ENCODE data around the gene MLC1.

The MLC1 gene

GRCh38 chr22:50027639-50028537 is 57.3 kb downstream of the MLC1 start:
- peaks cover 19% of the 10 kb centered on the region for H3K4me1 ChIP-seq (ENCODE audit: control insufficient read depth, insufficient read depth, low read length, poor library complexity, severe bottlenecking)
- H3K36me3 ChIP-seq (ENCODE audit: control insufficient read depth, insufficient read depth, low read length), result no peaks in the 10 kb centered on the region
- H3K4me3 ChIP-seq (ENCODE audit: insufficient read depth, low read depth, low read length, poor library complexity, severe bottlenecking), result no peak overlapping the region
- no peaks in the 10 kb centered on the region for H3K9me3 ChIP-seq (ENCODE audit: control insufficient read depth, low read length)
- H3K27ac ChIP-seq (ENCODE audit: insufficient read depth, low read length, poor library complexity, severe bottlenecking), result no peak overlapping the region
- no peaks in the 10 kb centered on the region for H3K27me3 ChIP-seq (replicated peaks; ENCODE audit: control insufficient read depth, insufficient read depth, low read length, poor library complexity, severe bottlenecking)
- DNase-seq, result peak in 2 of 3 donors; percentile 53 to 60

- Histone ChIP-seq H3K4me1 (ENCODE audit: control insufficient read depth, insufficient read depth, low read length, poor library complexity, severe bottlenecking) (peaks cover 19% of the 10 kb centered on the region), H3K9me3 (ENCODE audit: control insufficient read depth, low read length) (no peaks in the 10 kb centered on the region), H3K4me3 (ENCODE audit: insufficient read depth, low read depth, low read length, poor library complexity, severe bottlenecking) (no peak overlapping the region)
Observed at GRCh38 chr22:50025993-50026392, 59.2 kb downstream of the MLC1 start.

GRCh38 chr22:50022171-50022819 is 62.9 kb downstream of the MLC1 start:
- Histone ChIP-seq H3K36me3 (ENCODE audit: control insufficient read depth, insufficient read depth, low read length) (no peaks in the 10 kb centered on the region), H3K4me3 (ENCODE audit: insufficient read depth, low read depth, low read length, poor library complexity, severe bottlenecking) (no peak overlapping the region), H3K4me1 (ENCODE audit: control insufficient read depth, insufficient read depth, low read length, poor library complexity, severe bottlenecking) (peaks cover 7% of the 10 kb centered on the region), H3K27me3 (replicated peaks; ENCODE audit: control insufficient read depth, insufficient read depth, low read length, poor library complexity, severe bottlenecking) (no peaks in the 10 kb centered on the region), H3K9me3 (ENCODE audit: control insufficient read depth, low read length) (no peaks in the 10 kb centered on the region), H3K27ac (ENCODE audit: insufficient read depth, low read length, poor library complexity, severe bottlenecking) (no peak overlapping the region)
- DNase-seq, result no peak

More at GRCh38 chr22:50025993-50026392, 59.2 kb downstream of the MLC1 start:
- Histone ChIP-seq H3K27ac (ENCODE audit: insufficient read depth, low read length, poor library complexity, severe bottlenecking) (no peak overlapping the region), H3K36me3 (ENCODE audit: control insufficient read depth, insufficient read depth, low read length) (no peaks in the 10 kb centered on the region), H3K27me3 (replicated peaks; ENCODE audit: control insufficient read depth, insufficient read depth, low read length, poor library complexity, severe bottlenecking) (no peaks in the 10 kb centered on the region)
- no peak for DNase-seq

- H3K36me3 ChIP-seq (ENCODE audit: control insufficient read depth, insufficient read depth, low read length), result no peaks in the 10 kb centered on the region
- H3K4me3 ChIP-seq (ENCODE audit: insufficient read depth, low read depth, low read length, poor library complexity, severe bottlenecking), result no peak overlapping the region
- H3K4me1 ChIP-seq (ENCODE audit: control insufficient read depth, insufficient read depth, low read length, poor library complexity, severe bottlenecking), result peaks cover 15% of the 10 kb centered on the region
- H3K9me3 ChIP-seq (ENCODE audit: control insufficient read depth, low read length), result no peaks in the 10 kb centered on the region
- no peak overlapping the region for H3K27ac ChIP-seq (ENCODE audit: insufficient read depth, low read length, poor library complexity, severe bottlenecking)
- H3K27me3 ChIP-seq (replicated peaks; ENCODE audit: control insufficient read depth, insufficient read depth, low read length, poor library complexity, severe bottlenecking), result no peaks in the 10 kb centered on the region
- no peak for DNase-seq
Observed at GRCh38 chr22:50020606-50021005, 64.6 kb downstream of the MLC1 start.

GRCh38 chr22:50019316-50019715 is 65.9 kb downstream of the MLC1 start:
- DNase-seq, result no peak
- Histone ChIP-seq H3K27ac (ENCODE audit: insufficient read depth, low read length, poor library complexity, severe bottlenecking) (no peak overlapping the region), H3K9me3 (ENCODE audit: control insufficient read depth, low read length) (no peaks in the 10 kb centered on the region), H3K4me1 (ENCODE audit: control insufficient read depth, insufficient read depth, low read length, poor library complexity, severe bottlenecking) (peaks cover 25% of the 10 kb centered on the region), H3K36me3 (ENCODE audit: control insufficient read depth, insufficient read depth, low read length) (no peaks in the 10 kb centered on the region), H3K4me3 (ENCODE audit: insufficient read depth, low read depth, low read length, poor library complexity, severe bottlenecking) (no peak overlapping the region), H3K27me3 (replicated peaks; ENCODE audit: control insufficient read depth, insufficient read depth, low read length, poor library complexity, severe bottlenecking) (peaks cover 4% of the 10 kb centered on the region)

- Histone ChIP-seq H3K9me3 (ENCODE audit: control insufficient read depth, low read length) (no peaks in the 10 kb centered on the region), H3K36me3 (ENCODE audit: control insufficient read depth, insufficient read depth, low read length) (no peaks in the 10 kb centered on the region), H3K27me3 (replicated peaks; ENCODE audit: control insufficient read depth, insufficient read depth, low read length, poor library complexity, severe bottlenecking) (peaks cover 8% of the 10 kb centered on the region), H3K27ac (ENCODE audit: insufficient read depth, low read length, poor library complexity, severe bottlenecking) (no peak overlapping the region), H3K4me1 (ENCODE audit: control insufficient read depth, insufficient read depth, low read length, poor library complexity, severe bottlenecking) (peaks cover 29% of the 10 kb centered on the region), H3K4me3 (ENCODE audit: insufficient read depth, low read depth, low read length, poor library complexity, severe bottlenecking) (no peak overlapping the region)
- no peak for DNase-seq
Observed at GRCh38 chr22:50018608-50019285, 66.5 kb downstream of the MLC1 start.

- H3K27ac ChIP-seq (ENCODE audit: insufficient read depth, low read length, poor library complexity, severe bottlenecking), result peak overlapping the region; percentile 39
- peaks cover 29% of the 10 kb centered on the region for H3K4me1 ChIP-seq (ENCODE audit: control insufficient read depth, insufficient read depth, low read length, poor library complexity, severe bottlenecking)
- peaks cover 8% of the 10 kb centered on the region for H3K27me3 ChIP-seq (replicated peaks; ENCODE audit: control insufficient read depth, insufficient read depth, low read length, poor library complexity, severe bottlenecking)
- no peaks in the 10 kb centered on the region for H3K36me3 ChIP-seq (ENCODE audit: control insufficient read depth, insufficient read depth, low read length)
- no peak for DNase-seq
- no peaks in the 10 kb centered on the region for H3K9me3 ChIP-seq (ENCODE audit: control insufficient read depth, low read length)
- no peak overlapping the region for H3K4me3 ChIP-seq (ENCODE audit: insufficient read depth, low read depth, low read length, poor library complexity, severe bottlenecking)
Observed at GRCh38 chr22:50017701-50018224, 67.5 kb downstream of the MLC1 start.

- Histone ChIP-seq H3K27me3 (replicated peaks; ENCODE audit: control insufficient read depth, insufficient read depth, low read length, poor library complexity, severe bottlenecking) (peaks cover 8% of the 10 kb centered on the region), H3K36me3 (ENCODE audit: control insufficient read depth, insufficient read depth, low read length) (no peaks in the 10 kb centered on the region), H3K4me3 (ENCODE audit: insufficient read depth, low read depth, low read length, poor library complexity, severe bottlenecking) (no peak overlapping the region), H3K4me1 (ENCODE audit: control insufficient read depth, insufficient read depth, low read length, poor library complexity, severe bottlenecking) (peaks cover 29% of the 10 kb centered on the region), H3K27ac (ENCODE audit: insufficient read depth, low read length, poor library complexity, severe bottlenecking) (peak overlapping the region; percentile 39), H3K9me3 (ENCODE audit: control insufficient read depth, low read length) (no peaks in the 10 kb centered on the region)
- peak in 1 of 3 donors; percentile 55 for DNase-seq
Observed at GRCh38 chr22:50016988-50017700, 68.1 kb downstream of the MLC1 start.

GRCh38 chr22:50016308-50016987 is 68.8 kb downstream of the MLC1 start:
- peaks cover 11% of the 10 kb centered on the region for H3K27me3 ChIP-seq (replicated peaks; ENCODE audit: control insufficient read depth, insufficient read depth, low read length, poor library complexity, severe bottlenecking)
- no peak for DNase-seq
- no peaks in the 10 kb centered on the region for H3K9me3 ChIP-seq (ENCODE audit: control insufficient read depth, low read length)
- H3K4me3 ChIP-seq (ENCODE audit: insufficient read depth, low read depth, low read length, poor library complexity, severe bottlenecking), result no peak overlapping the region
- H3K4me1 ChIP-seq (ENCODE audit: control insufficient read depth, insufficient read depth, low read length, poor library complexity, severe bottlenecking), result peaks cover 33% of the 10 kb centered on the region
- no peaks in the 10 kb centered on the region for H3K36me3 ChIP-seq (ENCODE audit: control insufficient read depth, insufficient read depth, low read length)
- H3K27ac ChIP-seq (ENCODE audit: insufficient read depth, low read length, poor library complexity, severe bottlenecking), result peak overlapping the region; percentile 10

Data from effector memory CD4-positive, alpha-beta T cell (primary cell).